Ishikawa (cell line): ENCODE data around the gene SWT1.

Experiments
- CEBPB ChIP-seq: IDR thresholded peaks from 2 replicates; pipeline ENCODE4 v1.6.1; 2012
- CREB1 ChIP-seq: IDR thresholded peaks from 2 replicates; pipeline ENCODE4 v1.6.1; 2012; ENCODE audit warnings: low read depth
- EGR1 ChIP-seq: IDR thresholded peaks from 2 replicates; pipeline ENCODE4 v1.6.1; 2012
- EP300 ChIP-seq: IDR thresholded peaks from 2 replicates; pipeline ENCODE4 v1.6.1; 2012; ENCODE audit warnings: borderline replicate concordance
- FOXM1 ChIP-seq: IDR thresholded peaks from 2 replicates; pipeline ENCODE4 v1.6.1; 2012; ENCODE audit warnings: low read depth, borderline replicate concordance
- MAX ChIP-seq: IDR thresholded peaks from 2 replicates; pipeline ENCODE4 v1.6.1; 2012
- NFIC ChIP-seq: IDR thresholded peaks from 2 replicates; pipeline ENCODE4 v1.6.1; 2012
- RAD21 ChIP-seq: IDR thresholded peaks from 2 replicates; pipeline ENCODE4 v1.6.1; 2012; ENCODE audit warnings: low read depth
- REST ChIP-seq: IDR thresholded peaks from 2 replicates; pipeline ENCODE4 v1.6.1; 2012; ENCODE audit warnings: low read depth, mild to moderate bottlenecking
- TAF1 ChIP-seq: IDR thresholded peaks from 2 replicates; pipeline ENCODE4 v1.6.1; 2012; ENCODE audit warnings: low read depth, mild to moderate bottlenecking
- TCF12 ChIP-seq: IDR thresholded peaks from 2 replicates; pipeline ENCODE4 v1.6.1; 2012; ENCODE audit warnings: low read depth
- TEAD4 ChIP-seq: IDR thresholded peaks from 2 replicates; pipeline ENCODE4 v1.6.1; 2012
- USF1 ChIP-seq: IDR thresholded peaks from 2 replicates; pipeline ENCODE4 v1.6.1; 2012
- YY1 ChIP-seq: IDR thresholded peaks from 2 replicates; pipeline ENCODE4 v1.6.1; 2012; ENCODE audit warnings: low read depth
- ZBTB7A ChIP-seq: IDR thresholded peaks from 2 replicates; pipeline ENCODE4 v1.6.1; 2012; ENCODE audit warnings: low read depth

Gene SWT1

GRCh38 chr1:185156288-185156853 lies 596 bp upstream of the SWT1 start:
- TF ChIP-seq YY1 = peak; percentile 77
- no peak for TF ChIP-seq FOXM1
- no peak for TF ChIP-seq MAX
- no peak for TF ChIP-seq REST
- TF ChIP-seq ZBTB7A = 0 out of 2 replicates have a peak, but pooled peaks have one; percentile 21
- no peak for TF ChIP-seq CREB1
- TF ChIP-seq TAF1 = no peak; the same call in none of the 2 replicates
- no peak for TF ChIP-seq EGR1
- TF ChIP-seq CEBPB = no peak
- 0 out of 2 replicates have a peak, but pooled peaks have one; percentile 36 for TF ChIP-seq NFIC
- TF ChIP-seq TEAD4 = 0 out of 2 replicates have a peak, but pooled peaks have one; percentile 13

- TF ChIP-seq FOXM1 (no peak), CREB1 (no peak), MAX (no peak), RAD21 (no peak), TEAD4 (no peak), YY1 (no peak), EGR1 (no peak), REST (no peak), NFIC (no peak), USF1 (no peak), TAF1 (no peak), ZBTB7A (no peak; the same call in 1 of the 2 replicates), CEBPB (no peak), TCF12 (no peak), EP300 (no peak)
Measured at GRCh38 chr1:185157599-185158412, 839 bp downstream of the SWT1 start.

GRCh38 chr1:185158800-185159199 lies 1.8 kb downstream of the SWT1 start:
- peak; percentile 41; the same call in 1 of the 2 replicates for TF ChIP-seq NFIC
- TF ChIP-seq TCF12 = no peak

- no peak for TF ChIP-seq TCF12
- TF ChIP-seq EP300 = no peak
- no peak for TF ChIP-seq CEBPB
- TF ChIP-seq USF1 = no peak
- TF ChIP-seq NFIC = no peak
- TF ChIP-seq FOXM1 = no peak
- TF ChIP-seq REST = no peak
- no peak for TF ChIP-seq ZBTB7A
- no peak for TF ChIP-seq CREB1
- no peak for TF ChIP-seq TEAD4
- TF ChIP-seq TAF1 = no peak
- no peak for TF ChIP-seq EGR1
Measured at GRCh38 chr1:185159966-185160365, 3.0 kb downstream of the SWT1 start.
